LoVo (cell line): ENCODE measurements around the gene INKA2.

ENCODE experiments used
- DNase-seq: peaks from one replicate; pipeline ENCODE4 v3.0.0-alpha.2; 2016; ENCODE audit warnings: low spot score

Gene INKA2

GRCh38 chr1:111732718-111733117 lies 6.5 kb downstream of the INKA2 start:
- DNase-seq, result no peak

DNA sequence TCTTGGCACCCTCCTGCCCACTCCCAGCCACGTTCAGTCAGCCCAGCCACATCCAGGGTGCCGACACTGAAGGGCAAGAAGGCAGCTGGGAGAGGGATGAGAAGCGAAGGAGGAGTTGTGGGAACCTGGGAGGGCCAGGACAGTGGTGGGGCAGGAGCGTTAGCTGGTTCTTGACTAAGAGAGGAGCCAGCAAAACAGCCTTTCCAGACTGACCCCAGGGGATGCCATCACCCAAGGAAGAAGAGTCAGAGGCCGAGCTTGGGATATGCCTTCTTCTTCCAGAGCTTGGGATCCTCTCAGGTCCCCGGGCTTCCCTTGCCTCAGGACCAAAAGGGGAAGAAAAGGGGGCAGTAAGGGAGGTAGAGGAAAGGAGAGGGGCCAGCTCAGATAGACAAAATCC lies 7.2 kb downstream of the INKA2 start:
- no peak for DNase-seq

GRCh38 chr1:111730706-111731105 lies 8.5 kb downstream of the INKA2 start:
- no peak for DNase-seq

- no peak for DNase-seq
Measured at GRCh38 chr1:111729946-111730681, 9.1 kb downstream of the INKA2 start.

DNA sequence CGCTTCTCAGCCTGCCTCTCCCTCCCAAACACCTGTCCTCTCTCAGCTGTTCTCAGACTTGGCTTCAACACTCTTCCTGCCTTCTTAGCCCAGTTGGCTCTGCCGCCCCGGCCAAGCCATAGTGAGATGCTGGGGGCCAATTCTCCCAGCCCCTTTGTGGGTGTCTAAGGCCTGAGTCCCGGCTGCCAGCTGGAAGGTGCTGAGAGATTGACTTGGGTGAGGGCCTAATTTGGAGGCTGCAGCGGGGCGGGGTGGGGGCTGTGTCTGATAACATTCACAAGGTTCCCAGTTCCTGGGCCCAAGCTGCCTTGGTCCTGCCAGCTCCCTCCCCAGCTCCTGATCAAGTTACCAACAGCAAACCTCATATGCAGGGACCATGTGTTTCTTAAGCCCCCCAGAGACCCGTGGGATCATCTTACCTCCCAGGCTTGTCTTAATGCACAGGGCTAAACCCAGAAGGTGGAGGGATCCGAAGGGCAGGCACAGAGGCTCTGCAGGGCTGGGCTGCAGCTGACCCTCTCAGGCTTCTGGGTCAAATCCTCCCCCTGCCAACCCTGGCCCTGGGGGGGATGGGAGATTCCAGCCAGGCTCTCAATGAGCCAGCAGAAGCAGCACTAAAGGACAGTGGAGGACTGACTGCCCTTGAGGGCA lies 9.8 kb downstream of the INKA2 start:
- no peak for DNase-seq

DNA sequence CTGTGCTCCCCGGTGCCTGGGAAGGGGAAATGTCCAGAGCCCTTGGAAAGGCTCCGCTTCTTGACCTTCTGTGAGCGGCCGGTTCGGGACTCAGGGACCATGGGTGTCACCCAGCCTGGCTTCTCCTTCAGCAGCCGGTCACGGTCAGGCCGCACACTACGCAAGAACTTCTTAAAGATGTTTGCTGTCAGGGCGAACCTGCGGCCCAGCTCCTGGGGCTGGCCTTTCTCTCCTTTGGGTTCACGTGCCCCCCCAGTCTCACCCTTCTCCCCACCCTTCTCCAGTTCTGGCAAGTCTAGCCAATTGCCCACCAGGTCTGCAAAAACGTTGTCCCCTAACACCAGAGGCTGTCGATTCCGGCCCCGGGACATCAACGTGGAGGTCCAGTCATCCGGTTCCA lies 12.1 kb downstream of the INKA2 start:
- no peak for DNase-seq

DNA sequence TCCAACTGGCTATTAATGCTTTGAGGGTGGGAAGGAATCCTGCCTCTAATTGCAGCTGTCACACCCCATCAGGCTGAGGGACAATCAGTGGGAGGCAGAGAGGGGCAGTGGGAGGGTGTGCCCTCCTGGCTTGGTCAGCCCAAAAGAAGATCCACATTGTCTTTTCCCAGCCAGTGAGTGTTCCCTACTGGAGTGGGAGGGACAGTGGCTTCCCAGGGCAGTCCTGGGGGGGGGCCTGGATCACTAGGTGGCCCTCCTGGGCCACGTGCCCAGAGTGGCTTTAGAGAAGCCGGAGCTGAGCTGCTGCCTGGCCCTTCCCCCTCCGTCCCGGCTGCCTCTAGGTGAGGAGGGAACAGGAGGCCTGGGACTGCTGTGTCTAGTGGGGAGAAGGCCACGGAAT lies 14.0 kb downstream of the INKA2 start:
- no peak for DNase-seq

DNA sequence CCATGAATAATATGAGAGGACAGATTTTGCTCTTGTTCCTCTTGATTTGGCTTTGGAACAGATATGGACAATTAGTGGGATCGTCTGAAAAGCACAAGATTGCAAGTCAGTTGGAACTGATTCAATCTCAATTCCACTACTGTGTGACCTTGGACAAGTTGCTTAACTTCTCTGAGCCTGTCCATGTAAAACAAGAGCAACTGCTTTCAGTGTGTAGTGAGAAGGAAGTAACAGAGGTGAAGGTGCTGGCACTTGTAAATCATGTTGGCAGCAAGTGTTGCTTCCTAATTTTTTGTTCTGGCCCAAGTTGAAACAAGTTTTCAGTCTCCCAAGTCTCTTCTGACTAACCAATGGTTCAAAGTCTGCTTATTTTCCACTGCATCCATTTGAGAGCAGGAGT lies 15.3 kb downstream of the INKA2 start:
- DNase-seq, result no peak

DNA sequence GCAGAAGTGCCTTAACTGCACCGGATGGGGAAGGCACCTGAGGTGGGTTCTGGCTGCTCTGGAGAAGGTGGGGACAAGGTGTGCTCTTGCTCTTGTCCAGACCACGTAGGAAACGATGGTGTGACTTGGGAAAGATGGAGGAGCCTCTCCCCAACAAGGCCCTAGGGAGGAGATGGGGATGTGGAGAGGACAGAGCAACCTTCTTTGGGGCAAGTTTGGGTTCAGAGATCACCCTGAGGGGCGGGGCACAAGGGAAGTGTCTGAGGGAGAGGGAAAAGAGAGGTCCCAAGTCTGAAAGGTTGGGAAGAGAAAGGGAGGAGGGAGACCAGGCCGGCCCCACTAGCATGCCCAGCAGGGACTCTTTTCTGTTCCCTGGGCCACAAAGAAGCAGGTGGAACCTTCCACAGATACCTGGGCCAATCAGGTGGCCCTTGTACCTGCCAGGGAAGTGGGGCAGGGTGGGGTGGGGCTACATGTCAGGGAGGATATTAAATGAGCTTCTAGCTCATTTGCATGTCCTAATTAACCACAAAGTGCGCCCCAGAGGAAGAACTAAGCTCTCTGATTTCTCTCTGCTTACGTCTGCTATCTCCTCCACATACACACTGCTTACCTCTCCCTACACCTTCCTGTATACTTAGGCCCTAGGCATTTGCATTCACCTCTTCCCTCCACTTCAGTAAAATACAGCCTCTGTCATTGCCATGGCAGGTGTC lies 15.9 kb downstream of the INKA2 start:
- no peak for DNase-seq

DNA sequence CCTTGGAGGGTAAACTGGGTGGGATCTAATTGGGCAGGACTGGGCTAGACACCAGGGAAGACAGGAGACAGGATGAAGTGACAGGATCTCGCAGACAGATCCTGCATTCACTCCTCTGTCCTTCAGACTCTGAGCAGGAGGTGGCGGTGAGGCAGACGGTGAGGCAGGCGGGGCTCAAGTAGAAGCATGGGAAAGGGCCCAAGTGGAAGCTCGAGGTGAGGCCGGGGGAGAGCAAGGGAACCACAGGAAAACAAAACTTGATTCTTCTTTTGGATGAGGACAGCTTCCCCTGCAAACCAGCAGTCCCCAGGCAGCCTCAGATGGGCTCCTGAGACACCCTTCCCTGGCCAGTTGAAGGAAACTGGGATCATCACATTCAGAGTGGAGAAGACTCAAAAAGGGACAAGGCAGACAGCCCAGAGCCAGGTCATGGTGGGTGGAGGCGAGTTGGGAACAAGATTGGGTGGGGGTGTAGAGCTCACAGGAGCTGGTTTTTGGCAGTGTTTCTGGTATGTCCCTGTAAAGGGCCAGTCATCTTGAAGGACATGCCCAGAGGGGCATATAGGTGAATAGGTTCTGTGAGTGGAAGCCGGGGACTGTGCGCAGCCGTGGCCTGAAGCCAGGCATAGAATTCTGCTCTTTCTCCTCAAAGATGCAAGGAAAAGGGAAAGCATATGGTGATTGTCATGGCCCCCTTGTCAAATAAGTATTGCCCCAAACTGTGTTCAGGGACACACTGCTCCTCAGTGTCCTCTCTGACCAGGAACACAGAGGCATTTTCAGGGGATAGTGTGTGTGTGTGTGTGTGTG lies 18.0 kb downstream of the INKA2 start:
- no peak for DNase-seq

- no peak for DNase-seq
Measured at GRCh38 chr1:111720274-111720976, 18.8 kb downstream of the INKA2 start.

DNA sequence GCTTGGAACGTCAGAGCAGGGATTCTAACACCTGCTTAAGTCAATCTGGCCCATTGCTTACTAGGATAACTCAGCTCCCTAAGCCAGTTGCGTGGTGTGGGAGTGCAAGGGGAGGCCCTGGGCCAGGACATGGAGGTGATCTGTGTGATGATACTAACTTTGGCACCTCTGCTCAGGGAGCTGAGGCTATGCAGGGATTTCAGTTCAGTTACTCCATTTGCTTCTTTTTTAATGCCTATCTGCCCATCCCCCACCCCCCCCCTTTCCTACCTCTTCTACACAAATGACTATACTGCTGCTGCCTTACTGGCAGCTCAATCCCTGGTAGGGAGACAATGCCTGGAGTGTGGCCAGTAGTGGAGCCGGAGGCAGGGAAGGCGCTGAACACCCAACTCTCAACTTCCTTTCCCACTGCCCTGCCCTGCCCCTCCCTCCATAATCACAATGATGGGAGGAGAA lies 19.5 kb downstream of the INKA2 start:
- no peak for DNase-seq

GRCh38 chr1:111719135-111719534 lies 20.1 kb downstream of the INKA2 start:
- DNase-seq, result no peak

GRCh38 chr1:111717450-111717849 lies 21.7 kb downstream of the INKA2 start:
- no peak for DNase-seq

- DNase-seq, result no peak
Measured at GRCh38 chr1:111716333-111716732, 22.9 kb downstream of the INKA2 start.

- DNase-seq, result no peak
Measured at GRCh38 chr1:111709986-111710385, 29.2 kb downstream of the INKA2 start.

DNA sequence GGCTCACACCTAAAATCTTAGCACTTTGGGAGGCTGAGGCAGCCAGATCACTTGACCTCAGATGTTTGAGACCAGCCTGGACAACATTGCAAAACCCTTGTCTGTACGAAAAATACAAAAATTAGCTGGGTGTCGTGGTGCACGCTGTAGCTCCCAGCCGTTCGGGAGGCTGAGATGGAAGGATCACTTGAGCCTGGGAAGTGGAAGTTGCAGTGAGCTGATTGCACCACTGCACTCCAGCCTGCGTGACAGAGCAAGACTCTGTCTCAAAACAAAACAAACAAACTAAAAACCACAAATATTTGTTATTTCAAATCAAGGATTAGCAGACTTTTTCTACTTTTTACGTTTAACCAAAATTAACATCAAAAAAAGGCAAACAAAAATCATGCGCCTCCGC lies 31.3 kb downstream of the INKA2 start:
- no peak for DNase-seq

DNA sequence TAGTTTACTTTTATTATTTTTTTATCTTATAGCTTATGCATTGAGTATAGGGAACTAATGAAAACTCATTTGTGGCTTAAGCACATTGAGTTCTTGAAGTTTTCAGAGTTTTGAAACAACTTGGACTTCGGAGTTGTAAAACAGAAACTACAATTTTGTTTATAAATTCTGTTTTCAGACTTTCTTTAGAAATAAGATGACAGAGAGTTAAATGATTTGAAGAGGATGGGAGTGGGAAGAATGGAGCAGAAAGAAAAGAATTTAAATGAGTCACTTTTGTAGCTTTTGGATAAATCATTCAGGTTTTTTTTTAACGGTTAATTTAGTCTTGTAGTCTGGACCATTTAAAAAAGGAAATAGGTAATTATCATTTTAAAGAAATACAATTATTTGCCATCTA lies 32.3 kb downstream of the INKA2 start:
- no peak for DNase-seq

GRCh38 chr1:111705841-111706240 lies 33.4 kb downstream of the INKA2 start:
- DNase-seq, result no peak

DNA sequence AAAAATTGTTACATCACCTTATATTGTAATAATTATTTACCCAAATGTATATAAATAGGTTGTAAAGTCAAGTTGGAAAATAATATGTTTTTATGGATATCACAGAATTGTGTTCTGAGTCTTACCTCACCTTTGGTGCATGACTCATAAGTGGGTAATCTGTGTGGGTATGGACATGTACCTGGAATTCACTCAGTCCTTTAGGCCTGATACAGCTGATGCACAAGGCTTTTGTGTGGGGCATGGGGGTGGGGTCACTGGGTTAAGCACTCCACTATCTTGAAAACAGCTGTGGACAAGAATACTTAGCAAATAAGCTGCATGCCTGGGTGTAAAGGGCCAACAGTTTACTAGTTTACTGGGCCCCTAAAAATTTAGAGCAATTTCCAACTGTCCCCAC lies 34.4 kb downstream of the INKA2 start:
- DNase-seq, result peak; percentile 24

GRCh38 chr1:111704240-111704639 lies 35.0 kb downstream of the INKA2 start:
- DNase-seq, result no peak
